Measurements from ENCODE around the gene LY6G6D.

LY6G6D gene

DNA sequence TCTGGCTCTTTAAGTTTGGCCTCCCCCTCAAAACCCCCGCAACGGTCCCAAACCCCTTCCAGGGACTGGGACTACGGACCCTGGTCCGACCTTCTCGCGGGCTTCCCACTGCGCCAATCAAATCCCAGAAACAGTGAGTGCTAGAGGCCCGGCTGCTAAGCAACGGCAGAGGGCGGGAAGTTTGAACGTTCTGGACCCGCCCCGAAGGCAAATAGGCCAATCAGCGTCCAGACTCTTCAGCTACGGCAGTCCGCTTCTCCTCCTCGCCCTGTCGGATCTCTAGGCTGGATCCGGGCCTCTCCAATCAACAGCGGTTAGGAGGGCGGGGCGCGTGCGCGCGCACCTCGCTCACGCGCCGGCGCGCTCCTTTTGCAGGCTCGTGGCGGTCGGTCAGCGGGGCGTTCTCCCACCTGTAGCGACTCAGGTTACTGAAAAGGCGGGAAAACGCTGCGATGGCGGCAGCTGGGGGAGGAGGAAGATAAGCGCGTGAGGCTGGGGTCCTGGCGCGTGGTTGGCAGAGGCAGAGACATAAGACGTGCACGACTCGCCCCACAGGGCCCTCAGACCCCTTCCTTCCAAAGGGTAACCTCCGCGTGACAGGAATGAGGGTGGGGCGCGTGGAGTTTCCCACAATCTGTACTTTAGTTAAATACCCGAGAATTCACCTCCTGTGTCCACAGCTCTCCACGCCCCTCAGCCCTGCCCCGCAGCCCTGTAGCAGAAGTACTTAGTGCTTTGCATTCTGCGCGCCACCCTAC lies 24.7 kb downstream of the LY6G6D start, which contains the start of gene MSH5:
Gene MSH5 (plus strand): TSS at position 367 of the 758 bp plus-strand sequence. CDS start 462 bp downstream, outside the sequence.
- Histone ChIP-seq H3K4me3 (ENCODE audit: low read length) (peak within 1 kb of the TSS; percentile 84), H3K27me3 (ENCODE audit: control insufficient read depth, low read length) (no peaks in the 10 kb centered on the region), H3K27ac (ENCODE audit: low read depth, low read length) (peak within 1 kb of the TSS; percentile 96), H3K9me3 (ENCODE audit: control insufficient read depth, insufficient read depth, low read length) (no peaks in the 10 kb centered on the region), H3K36me3 (ENCODE audit: control insufficient read depth, low read length) (peaks cover 57% of the 10 kb centered on the region), H3K4me1 (ENCODE audit: control insufficient read depth, low read length) (peaks cover 62% of the 10 kb centered on the region), H3F3A (ENCODE audit: control insufficient read depth, insufficient read depth) (peaks cover 29% of the 10 kb centered on the region), H3K79me2 (ENCODE audit: control insufficient read depth, low read length) (peaks cover 48% of the 10 kb centered on the region), H3K9me2 (replicated peaks; ENCODE audit: control insufficient read depth, low read length) (no peaks in the 10 kb centered on the region), H4K20me1 (ENCODE audit: control insufficient read depth, insufficient read depth, low read depth, low read length) (no peaks in the 10 kb centered on the region), H3K4me2 (ENCODE audit: low read length) (peak within 1 kb of the TSS; percentile 93)
- TF ChIP-seq, protein P1, sequence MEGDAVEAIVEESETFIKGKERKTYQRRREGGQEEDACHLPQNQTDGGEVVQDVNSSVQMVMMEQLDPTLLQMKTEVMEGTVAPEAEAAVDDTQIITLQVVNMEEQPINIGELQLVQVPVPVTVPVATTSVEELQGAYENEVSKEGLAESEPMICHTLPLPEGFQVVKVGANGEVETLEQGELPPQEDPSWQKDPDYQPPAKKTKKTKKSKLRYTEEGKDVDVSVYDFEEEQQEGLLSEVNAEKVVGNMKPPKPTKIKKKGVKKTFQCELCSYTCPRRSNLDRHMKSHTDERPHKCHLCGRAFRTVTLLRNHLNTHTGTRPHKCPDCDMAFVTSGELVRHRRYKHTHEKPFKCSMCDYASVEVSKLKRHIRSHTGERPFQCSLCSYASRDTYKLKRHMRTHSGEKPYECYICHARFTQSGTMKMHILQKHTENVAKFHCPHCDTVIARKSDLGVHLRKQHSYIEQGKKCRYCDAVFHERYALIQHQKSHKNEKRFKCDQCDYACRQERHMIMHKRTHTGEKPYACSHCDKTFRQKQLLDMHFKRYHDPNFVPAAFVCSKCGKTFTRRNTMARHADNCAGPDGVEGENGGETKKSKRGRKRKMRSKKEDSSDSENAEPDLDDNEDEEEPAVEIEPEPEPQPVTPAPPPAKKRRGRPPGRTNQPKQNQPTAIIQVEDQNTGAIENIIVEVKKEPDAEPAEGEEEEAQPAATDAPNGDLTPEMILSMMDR (IDR thresholded peaks at IDR 0.05; ENCODE audit: low read depth, low read length, poor library complexity, severe bottlenecking): no peak
- TF ChIP-seq EZH2phosphoT487 (IDR thresholded peaks at IDR 0.05; ENCODE audit: borderline replicate concordance, low read length): no peak

DNA sequence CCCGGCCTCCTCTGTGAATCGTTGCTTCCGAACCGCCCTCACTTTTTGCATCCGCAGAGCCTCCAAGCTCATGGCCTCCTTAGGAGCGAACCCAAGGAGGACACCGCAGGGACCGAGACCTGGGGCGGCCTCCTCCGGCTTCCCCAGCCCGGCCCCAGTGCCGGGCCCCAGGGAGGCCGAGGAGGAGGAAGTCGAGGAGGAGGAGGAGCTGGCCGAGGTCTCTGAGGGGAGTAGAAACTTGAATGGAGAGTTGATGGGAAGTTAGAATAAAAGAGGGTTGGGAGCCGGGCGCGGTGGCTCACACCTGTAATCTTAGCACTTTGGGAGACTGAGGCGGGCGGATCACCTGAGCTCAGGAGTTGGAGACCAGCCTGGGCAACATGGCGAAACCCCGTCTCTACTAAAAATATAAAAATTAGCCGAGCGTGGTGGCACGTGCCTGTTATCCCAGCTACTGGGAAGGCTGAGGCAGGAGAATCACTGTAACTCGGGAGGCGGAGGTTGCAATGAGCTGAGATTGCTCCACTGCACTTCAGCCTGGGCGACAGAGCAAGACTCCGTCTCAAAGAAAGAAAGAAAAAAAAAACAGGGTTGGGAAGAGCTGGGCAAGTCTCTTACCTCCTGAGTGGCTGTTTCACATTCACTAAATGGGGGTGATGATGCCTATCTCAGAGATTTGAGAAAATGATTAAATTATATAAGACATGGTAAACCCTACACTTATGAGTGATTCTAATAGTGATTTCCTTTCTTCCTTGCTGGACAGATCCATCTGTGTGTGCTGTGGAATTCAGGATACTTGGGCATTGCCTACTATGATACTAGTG lies 25.5 kb downstream of the LY6G6D start:
- Histone ChIP-seq H3K9me2 (replicated peaks; ENCODE audit: control insufficient read depth, low read length) (no peaks in the 10 kb centered on the region), H3K9me3 (ENCODE audit: control insufficient read depth, insufficient read depth, low read length) (no peaks in the 10 kb centered on the region), H3K27me3 (ENCODE audit: control insufficient read depth, low read length) (no peaks in the 10 kb centered on the region), H3K4me2 (ENCODE audit: low read length) (peak overlapping the region; percentile 93), H3F3A (ENCODE audit: control insufficient read depth, insufficient read depth) (peaks cover 29% of the 10 kb centered on the region), H3K27ac (ENCODE audit: low read depth, low read length) (peak overlapping the region; percentile 96), H3K4me3 (ENCODE audit: low read length) (peak overlapping the region; percentile 84), H3K79me2 (ENCODE audit: control insufficient read depth, low read length) (peaks cover 40% of the 10 kb centered on the region), H4K20me1 (ENCODE audit: control insufficient read depth, insufficient read depth, low read depth, low read length) (no peaks in the 10 kb centered on the region), H3K36me3 (ENCODE audit: control insufficient read depth, low read length) (peaks cover 55% of the 10 kb centered on the region), H3K4me1 (ENCODE audit: control insufficient read depth, low read length) (peaks cover 60% of the 10 kb centered on the region)
- TF ChIP-seq, protein P1 (IDR thresholded peaks at IDR 0.05; ENCODE audit: low read depth, low read length, poor library complexity, severe bottlenecking): no peak

DNA sequence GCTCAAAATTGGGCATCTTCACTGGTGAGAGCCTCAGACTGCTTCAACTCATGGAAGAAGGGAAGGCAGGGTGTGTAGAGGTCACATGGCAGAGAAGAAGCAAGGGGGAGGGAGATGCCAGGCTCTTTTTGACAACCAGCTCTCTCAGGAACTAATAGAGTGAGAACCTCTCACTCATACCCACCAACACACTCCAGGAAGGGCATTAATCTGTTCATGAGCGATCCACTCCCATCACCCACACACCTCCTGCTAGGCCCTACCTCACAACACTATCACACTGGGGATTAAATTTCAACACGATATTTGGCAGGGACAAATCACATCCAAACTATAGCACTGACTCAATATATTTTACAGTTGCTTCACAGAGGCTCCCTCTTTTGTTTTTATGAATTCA lies 26.7 kb downstream of the LY6G6D start:
- Histone ChIP-seq H3K9me3 (ENCODE audit: control insufficient read depth, insufficient read depth, low read length) (no peaks in the 10 kb centered on the region), H3K4me1 (ENCODE audit: control insufficient read depth, low read length) (peaks cover 56% of the 10 kb centered on the region), H3F3A (ENCODE audit: control insufficient read depth, insufficient read depth) (peaks cover 25% of the 10 kb centered on the region), H4K20me1 (ENCODE audit: control insufficient read depth, insufficient read depth, low read depth, low read length) (no peaks in the 10 kb centered on the region), H3K27me3 (ENCODE audit: control insufficient read depth, low read length) (no peaks in the 10 kb centered on the region), H3K79me2 (ENCODE audit: control insufficient read depth, low read length) (peaks cover 28% of the 10 kb centered on the region), H3K36me3 (ENCODE audit: control insufficient read depth, low read length) (peaks cover 52% of the 10 kb centered on the region), H3K27ac (ENCODE audit: low read depth, low read length) (no peak overlapping the region), H3K4me3 (ENCODE audit: low read length) (no peak overlapping the region), H3K9me2 (replicated peaks; ENCODE audit: control insufficient read depth, low read length) (no peaks in the 10 kb centered on the region), H3K4me2 (ENCODE audit: low read length) (peak overlapping the region; percentile 93)
- TF ChIP-seq, protein P1 (IDR thresholded peaks at IDR 0.05; ENCODE audit: low read depth, low read length, poor library complexity, severe bottlenecking): no peak
- no peak for TF ChIP-seq EZH2phosphoT487 (IDR thresholded peaks at IDR 0.05; ENCODE audit: borderline replicate concordance, low read length)
